Measurements from ENCODE around the gene CNN2.

CNN2 gene

GRCh38 chr19:989381-990081, 36.9 kb upstream of the CNN2 start:
- Histone ChIP-seq H3K4me3 (ENCODE audit: low read depth, low read length) (no peak overlapping the region), H3K4me1 (ENCODE audit: control insufficient read depth, insufficient read depth, low read length, unreplicated experiment) (no peaks in the 10 kb centered on the region), H3K27ac (ENCODE audit: low read depth, low read length) (no peak overlapping the region), H3K79me2 (ENCODE audit: control insufficient read depth, insufficient read depth, low read length, unreplicated experiment) (peaks cover 10% of the 10 kb centered on the region), H3K36me3 (ENCODE audit: insufficient read depth, low read length) (peaks cover 16% of the 10 kb centered on the region; the same call in 1 of the 2 replicates), H3K27me3 (ENCODE audit: insufficient read depth, low read length) (no peaks in the 10 kb centered on the region), H2AFZ (ENCODE audit: low read length, unreplicated experiment) (no peak overlapping the region)

DNA sequence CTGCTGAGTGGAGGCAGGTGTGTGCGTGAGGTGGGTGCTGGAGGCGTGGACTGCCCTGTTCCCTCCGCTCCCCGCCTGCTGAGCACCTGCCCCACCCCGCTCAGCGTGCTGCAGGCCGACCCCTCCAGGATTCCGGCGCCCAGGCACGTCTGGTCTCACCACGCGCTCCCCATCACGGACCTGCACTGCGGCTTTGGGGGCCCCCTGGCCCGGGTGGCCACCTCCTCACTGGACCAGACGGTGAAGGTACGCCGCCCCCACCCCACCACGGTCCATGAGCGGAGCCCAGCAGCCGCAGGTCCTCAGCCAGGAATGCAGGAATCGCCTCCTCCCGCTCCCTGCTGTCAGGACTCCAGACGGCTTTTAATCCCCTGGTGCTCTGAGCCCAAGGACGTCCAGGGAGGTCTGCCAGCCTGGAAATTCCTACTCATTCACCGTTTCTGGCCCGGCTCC, 36.3 kb upstream of the CNN2 start:
- H3K36me3 ChIP-seq (ENCODE audit: insufficient read depth, low read length), result peaks cover 16% of the 10 kb centered on the region; the same call in 1 of the 2 replicates

DNA sequence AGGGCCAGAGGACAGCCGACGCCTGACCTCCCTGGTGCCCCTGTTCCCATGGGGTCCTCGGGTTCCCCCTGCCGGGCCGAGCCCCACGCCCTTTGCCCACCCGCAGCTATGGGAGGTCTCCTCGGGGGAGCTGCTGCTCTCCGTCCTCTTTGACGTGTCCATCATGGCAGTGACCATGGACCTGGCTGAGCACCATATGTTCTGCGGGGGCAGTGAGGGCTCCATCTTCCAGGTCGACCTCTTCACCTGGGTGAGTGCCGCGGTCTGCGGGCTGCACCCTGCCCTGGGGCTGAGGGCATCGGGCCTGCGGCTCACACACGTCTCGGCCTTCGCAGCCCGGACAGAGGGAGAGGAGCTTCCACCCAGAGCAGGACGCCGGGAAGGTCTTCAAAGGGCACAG, 35.7 kb upstream of the CNN2 start:
- no peak overlapping the region for H2AFZ ChIP-seq (ENCODE audit: low read length, unreplicated experiment)
- no peak overlapping the region for H3K27ac ChIP-seq (ENCODE audit: low read depth, low read length)
- H3K36me3 ChIP-seq (ENCODE audit: insufficient read depth, low read length), result peaks cover 16% of the 10 kb centered on the region; the same call in 1 of the 2 replicates
- H3K79me2 ChIP-seq (ENCODE audit: control insufficient read depth, insufficient read depth, low read length, unreplicated experiment), result no peaks in the 10 kb centered on the region
- no peaks in the 10 kb centered on the region for H3K4me1 ChIP-seq (ENCODE audit: control insufficient read depth, insufficient read depth, low read length, unreplicated experiment)
- no peaks in the 10 kb centered on the region for H3K27me3 ChIP-seq (ENCODE audit: insufficient read depth, low read length)
- no peak overlapping the region for H3K4me3 ChIP-seq (ENCODE audit: low read depth, low read length)

More for the DNA sequence above, 36.3 kb upstream of the CNN2 start:
- H2AFZ ChIP-seq (ENCODE audit: low read length, unreplicated experiment), result no peak overlapping the region
- no peaks in the 10 kb centered on the region for H3K4me1 ChIP-seq (ENCODE audit: control insufficient read depth, insufficient read depth, low read length, unreplicated experiment)
- H3K79me2 ChIP-seq (ENCODE audit: control insufficient read depth, insufficient read depth, low read length, unreplicated experiment), result peaks cover 4% of the 10 kb centered on the region
- H3K4me3 ChIP-seq (ENCODE audit: low read depth, low read length), result no peak overlapping the region
- no peak overlapping the region for H3K27ac ChIP-seq (ENCODE audit: low read depth, low read length)
- H3K27me3 ChIP-seq (ENCODE audit: insufficient read depth, low read length), result no peaks in the 10 kb centered on the region

- Histone ChIP-seq H3K27me3 (ENCODE audit: insufficient read depth, low read length) (no peaks in the 10 kb centered on the region), H3K4me3 (ENCODE audit: low read depth, low read length) (no peak overlapping the region), H3K79me2 (ENCODE audit: control insufficient read depth, insufficient read depth, low read length, unreplicated experiment) (no peaks in the 10 kb centered on the region), H3K36me3 (ENCODE audit: insufficient read depth, low read length) (peaks cover 16% of the 10 kb centered on the region; the same call in 1 of the 2 replicates), H3K27ac (ENCODE audit: low read depth, low read length) (no peak overlapping the region), H2AFZ (ENCODE audit: low read length, unreplicated experiment) (no peak overlapping the region), H3K4me1 (ENCODE audit: control insufficient read depth, insufficient read depth, low read length, unreplicated experiment) (peaks cover 5% of the 10 kb centered on the region)
Observed at GRCh38 chr19:991174-991931, 35.1 kb upstream of the CNN2 start.

DNA sequence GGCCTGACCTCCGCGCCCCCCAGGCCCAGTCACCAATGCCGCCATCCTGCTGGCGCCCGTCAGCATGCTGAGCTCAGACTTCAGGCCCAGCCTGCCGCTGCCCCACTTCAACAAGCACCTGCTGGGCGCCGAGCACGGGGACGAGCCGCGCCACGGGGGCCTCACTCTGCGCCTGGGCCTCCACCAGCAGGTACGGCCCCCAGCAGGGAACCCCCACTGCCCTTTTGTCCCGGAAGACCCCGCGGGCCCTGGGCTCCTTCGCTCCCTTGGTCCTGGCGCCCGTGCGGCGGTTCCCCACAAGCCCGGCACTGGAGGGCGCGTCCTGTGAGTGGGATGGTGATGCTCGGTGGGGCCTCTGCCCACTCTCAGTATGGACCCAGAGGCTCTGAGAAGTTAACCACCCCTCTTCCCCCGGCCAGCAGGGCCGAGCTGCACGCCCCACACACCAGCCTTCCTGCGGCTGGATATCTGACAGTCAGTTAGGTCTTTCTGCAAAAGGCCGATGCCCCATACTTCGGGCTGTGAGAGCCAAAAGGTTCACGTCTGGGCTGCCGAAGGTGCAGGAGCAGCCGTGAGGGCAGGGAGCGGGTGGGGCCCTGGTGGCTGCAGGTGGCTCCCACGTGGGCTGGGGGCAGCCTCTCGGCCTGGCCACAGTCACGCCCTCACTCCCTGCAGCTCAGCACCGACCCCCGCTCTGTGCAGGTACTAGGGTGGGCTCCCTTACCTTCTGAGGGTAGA, 34.3 kb upstream of the CNN2 start:
- H3K36me3 ChIP-seq (ENCODE audit: insufficient read depth, low read length), result peaks cover 16% of the 10 kb centered on the region; the same call in 1 of the 2 replicates
- peaks cover 5% of the 10 kb centered on the region for H3K4me1 ChIP-seq (ENCODE audit: control insufficient read depth, insufficient read depth, low read length, unreplicated experiment)

GRCh38 chr19:992670-993055, 33.7 kb upstream of the CNN2 start:
- Histone ChIP-seq H3K79me2 (ENCODE audit: control insufficient read depth, insufficient read depth, low read length, unreplicated experiment) (no peaks in the 10 kb centered on the region), H3K27me3 (ENCODE audit: insufficient read depth, low read length) (no peaks in the 10 kb centered on the region), H2AFZ (ENCODE audit: low read length, unreplicated experiment) (no peak overlapping the region), H3K27ac (ENCODE audit: low read depth, low read length) (no peak overlapping the region), H3K4me1 (ENCODE audit: control insufficient read depth, insufficient read depth, low read length, unreplicated experiment) (peaks cover 5% of the 10 kb centered on the region), H3K36me3 (ENCODE audit: insufficient read depth, low read length) (peaks cover 16% of the 10 kb centered on the region; the same call in 1 of the 2 replicates), H3K4me3 (ENCODE audit: low read depth, low read length) (no peak overlapping the region)

More for the DNA sequence above, 34.3 kb upstream of the CNN2 start:
- H3K27ac ChIP-seq (ENCODE audit: low read depth, low read length), result no peak overlapping the region
- H2AFZ ChIP-seq (ENCODE audit: low read length, unreplicated experiment), result no peak overlapping the region
- H3K27me3 ChIP-seq (ENCODE audit: insufficient read depth, low read length), result no peaks in the 10 kb centered on the region
- H3K4me3 ChIP-seq (ENCODE audit: low read depth, low read length), result no peak overlapping the region
- no peaks in the 10 kb centered on the region for H3K79me2 ChIP-seq (ENCODE audit: control insufficient read depth, insufficient read depth, low read length, unreplicated experiment)

DNA sequence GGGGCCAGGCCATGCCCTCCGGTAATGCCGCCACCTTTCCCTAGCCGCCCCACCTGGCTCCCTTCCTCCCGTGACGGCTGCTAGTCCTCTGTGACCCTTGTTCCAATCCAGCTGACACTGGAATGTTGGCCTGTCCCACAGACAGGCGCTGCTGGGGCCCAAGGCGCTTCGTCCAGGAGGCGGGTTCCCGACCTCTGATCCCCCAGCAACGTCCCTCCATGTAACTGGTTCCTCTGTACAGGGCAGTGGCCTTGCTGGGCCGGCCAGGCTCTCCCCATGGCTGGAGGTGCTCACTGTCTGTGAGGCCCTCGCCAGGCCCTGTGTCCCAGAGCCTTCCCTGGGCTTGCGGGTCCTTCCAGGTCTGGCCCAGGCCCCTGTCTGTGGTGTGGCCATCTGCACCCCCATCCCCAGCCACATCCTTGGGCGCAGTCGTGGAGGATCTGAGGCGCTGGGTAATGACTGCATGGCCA, 33.0 kb upstream of the CNN2 start:
- Histone ChIP-seq H3K27ac (ENCODE audit: low read depth, low read length) (no peak overlapping the region), H2AFZ (ENCODE audit: low read length, unreplicated experiment) (no peak overlapping the region), H3K79me2 (ENCODE audit: control insufficient read depth, insufficient read depth, low read length, unreplicated experiment) (no peaks in the 10 kb centered on the region), H3K4me3 (ENCODE audit: low read depth, low read length) (no peak overlapping the region), H3K36me3 (ENCODE audit: insufficient read depth, low read length) (peaks cover 16% of the 10 kb centered on the region; the same call in 1 of the 2 replicates), H3K27me3 (ENCODE audit: insufficient read depth, low read length) (0 out of 2 replicates have a peak, but pooled peaks cover 1% of the 10 kb centered on the region), H3K4me1 (ENCODE audit: control insufficient read depth, insufficient read depth, low read length, unreplicated experiment) (peaks cover 5% of the 10 kb centered on the region)

DNA sequence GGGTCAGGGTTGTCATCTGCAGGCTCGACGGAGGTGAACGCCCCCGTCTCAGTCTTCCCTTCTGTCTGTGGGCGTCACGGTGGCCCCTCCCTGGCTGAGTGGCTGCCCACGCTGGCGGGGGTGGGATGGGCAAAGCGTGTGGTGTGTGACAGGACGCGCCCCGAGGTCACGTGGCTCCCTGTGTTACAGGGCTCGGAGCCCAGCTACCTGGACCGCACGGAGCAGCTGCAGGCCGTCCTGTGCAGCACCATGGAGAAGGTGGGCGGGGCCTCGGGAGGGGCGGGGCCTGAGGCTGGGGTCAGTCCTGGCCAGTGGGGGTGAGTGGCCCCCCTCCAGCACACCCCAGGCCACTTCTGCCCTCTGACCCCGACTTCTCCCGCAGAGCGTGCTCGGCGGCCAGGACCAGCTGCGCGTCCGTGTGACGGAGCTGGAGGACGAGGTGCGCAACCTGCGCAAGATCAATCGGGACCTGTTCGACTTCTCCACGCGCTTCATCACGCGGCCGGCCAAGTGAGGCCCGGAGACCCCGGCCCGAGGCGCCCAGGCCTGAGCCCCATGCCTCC, 32.5 kb upstream of the CNN2 start:
- peaks cover 16% of the 10 kb centered on the region; the same call in 1 of the 2 replicates for H3K36me3 ChIP-seq (ENCODE audit: insufficient read depth, low read length)
- peaks cover 5% of the 10 kb centered on the region for H3K4me1 ChIP-seq (ENCODE audit: control insufficient read depth, insufficient read depth, low read length, unreplicated experiment)
- no peaks in the 10 kb centered on the region for H3K79me2 ChIP-seq (ENCODE audit: control insufficient read depth, insufficient read depth, low read length, unreplicated experiment)
- 0 out of 2 replicates have a peak, but pooled peaks cover 3% of the 10 kb centered on the region for H3K27me3 ChIP-seq (ENCODE audit: insufficient read depth, low read length)
- no peak overlapping the region for H3K4me3 ChIP-seq (ENCODE audit: low read depth, low read length)
- no peak overlapping the region for H2AFZ ChIP-seq (ENCODE audit: low read length, unreplicated experiment)
- no peak overlapping the region for H3K27ac ChIP-seq (ENCODE audit: low read depth, low read length)

- Histone ChIP-seq H2AFZ (ENCODE audit: low read length, unreplicated experiment) (no peak overlapping the region), H3K4me1 (ENCODE audit: control insufficient read depth, insufficient read depth, low read length, unreplicated experiment) (peaks cover 5% of the 10 kb centered on the region), H3K4me3 (ENCODE audit: low read depth, low read length) (no peak overlapping the region), H3K27ac (ENCODE audit: low read depth, low read length) (no peak overlapping the region), H3K27me3 (ENCODE audit: insufficient read depth, low read length) (peaks cover 7% of the 10 kb centered on the region), H3K36me3 (ENCODE audit: insufficient read depth, low read length) (peaks cover 16% of the 10 kb centered on the region; the same call in 1 of the 2 replicates), H3K79me2 (ENCODE audit: control insufficient read depth, insufficient read depth, low read length, unreplicated experiment) (no peaks in the 10 kb centered on the region)
Observed at GRCh38 chr19:994516-994915, 31.9 kb upstream of the CNN2 start.
